SK-N-DZ (cell line): ENCODE results near the gene FAM186B.
A peak's percentile ranks its signal among the peaks of the same experiment; 100 is the strongest.

Experiments used
- DNase-seq: peaks from one replicate; pipeline ENCODE4 v3.0.0-alpha.2; 2015; ENCODE audit warnings: low spot score
- small RNA-seq, 2 experiments: library from RNA; depleted of rRNA; stranded (forward); fragments of <200 nt; gene quantifications; one replicate each; pipeline ENCODE3, GENCODE V24; 2014

FAM186B gene

DNA sequence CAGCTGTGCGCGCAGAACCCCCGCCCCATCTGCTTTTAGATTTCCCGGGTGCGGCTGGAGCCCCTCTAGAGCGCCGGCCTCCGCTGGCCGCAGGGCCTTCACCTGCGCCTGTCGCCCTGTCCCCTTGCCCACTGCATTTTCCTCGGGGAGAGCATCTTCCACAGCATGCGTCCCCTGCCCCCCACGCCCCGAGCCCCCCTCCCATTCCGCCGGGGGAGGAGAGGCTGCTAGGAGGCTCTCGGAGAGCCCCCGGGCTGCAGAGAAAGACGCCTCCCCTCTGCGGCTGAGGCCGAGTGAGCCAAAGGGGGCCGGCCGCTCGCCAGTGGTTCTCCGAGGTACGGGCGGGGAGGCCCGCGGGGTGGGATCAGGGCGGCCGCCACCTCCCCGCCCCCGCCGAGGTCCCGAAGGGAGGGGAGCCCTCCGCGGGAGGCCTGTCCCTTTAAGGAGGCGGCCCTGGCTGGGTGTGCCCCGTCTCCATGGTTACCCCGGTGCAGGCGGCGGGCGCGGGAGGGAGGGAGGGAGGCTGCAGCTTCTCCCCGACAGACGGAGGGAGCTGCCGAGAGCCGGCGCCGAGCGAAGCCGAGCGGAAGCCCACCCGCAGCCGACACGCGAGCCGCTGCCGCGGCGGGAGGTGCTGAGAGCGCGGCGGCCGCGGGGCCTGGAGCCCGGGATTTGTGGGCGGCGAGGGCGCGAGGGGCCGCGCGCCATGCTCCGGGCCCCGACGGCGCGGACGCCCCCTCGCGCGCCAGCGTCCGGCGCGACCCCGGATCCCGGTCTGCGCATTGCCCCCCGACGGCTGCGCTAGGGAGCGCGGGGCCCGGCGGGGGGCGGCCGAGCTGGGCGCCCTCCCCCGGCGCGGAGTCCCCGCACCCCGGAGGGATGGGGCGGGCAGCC lies 66.7 kb downstream of the FAM186B start, which contains the start of gene KCNH3:
TSS of gene KCNH3 (plus strand) at position 521 of the 894 bp plus-strand sequence. CDS start 387 bp downstream, outside the sequence.
- peak; percentile 89 for DNase-seq

DNA sequence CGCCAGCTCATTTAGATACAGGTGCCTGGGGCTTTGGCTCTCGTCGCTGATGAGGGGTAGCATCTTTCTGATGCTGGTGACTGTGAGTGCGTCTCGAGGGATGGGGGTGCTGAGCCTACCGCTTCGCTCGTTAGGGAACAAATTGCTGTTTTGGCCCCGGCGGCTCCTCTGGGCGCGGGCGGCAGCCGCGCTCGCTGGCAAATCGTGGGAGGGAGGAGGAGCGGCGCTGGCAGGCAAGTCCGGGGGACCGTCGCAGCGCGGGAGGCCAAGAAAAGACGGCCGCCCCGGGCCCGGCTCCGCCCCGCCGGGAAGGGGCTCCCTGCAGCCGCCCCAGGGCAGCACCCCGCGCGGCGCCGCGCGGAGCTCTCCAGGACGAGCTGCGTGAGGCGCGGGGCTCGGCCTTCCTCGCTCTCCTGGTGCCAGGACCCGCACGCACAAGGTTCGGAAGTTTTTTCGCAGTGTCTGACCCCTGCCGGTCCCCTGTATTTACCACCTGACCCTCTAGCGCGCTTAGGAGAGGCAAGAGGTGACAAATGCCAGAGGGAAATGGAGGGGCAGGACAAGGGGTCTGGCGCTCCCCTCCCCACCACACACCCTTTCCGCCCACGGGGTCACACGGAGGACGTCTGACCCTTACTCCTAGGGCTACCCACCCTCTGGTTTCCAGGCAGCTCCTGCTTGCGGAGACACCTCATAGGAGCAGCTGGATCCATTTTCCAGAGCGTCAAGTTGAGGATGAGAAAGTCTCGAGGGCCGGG lies 67.5 kb downstream of the FAM186B start:
- DNase-seq: no peak

Small RNA genes lying within 50 kb of the gene (small RNA-seq; reads per million reads assigned to genes)
- 0 reads per million in 2 experiments for gene HIGD1AP9
- 0 reads per million in 2 experiments for gene POLR2KP1
- gene RNU6-834P: 0 reads per million in 2 experiments
